Muscle layer of duodenum (tissue), 2 donors: ENCODE data around the gene RAB11FIP2.

Experiments used
- H3K27ac ChIP-seq: one replicate; pipeline ENCODE4 v1.7.0; 2013; ENCODE audit warnings: mild to moderate bottlenecking, low read length
- H3K27me3 ChIP-seq: one replicate; pipeline ENCODE4 v1.7.0; 2013; ENCODE audit warnings: low read depth, mild to moderate bottlenecking, control low read depth, low read length
- H3K36me3 ChIP-seq, 2 donors: one replicate each; pipeline ENCODE4 v1.7.0; 2013; ENCODE audit warnings: low read length in 2 of 2, control low read depth in 1 of 2, mild to moderate bottlenecking in 1 of 2; ENCODE audit not compliant: insufficient read depth in 2 of 2, control insufficient read depth in 1 of 2
- H3K4me1 ChIP-seq, 2 donors: one replicate each; pipeline ENCODE4 v1.7.0; 2013; ENCODE audit warnings: low read length in 2 of 2, mild to moderate bottlenecking in 2 of 2, control low read depth in 1 of 2, moderate library complexity in 1 of 2; ENCODE audit not compliant: insufficient read depth in 2 of 2, control insufficient read depth in 1 of 2
- H3K4me3 ChIP-seq, 2 donors: one replicate each; pipeline ENCODE4 v1.7.0; 2013; ENCODE audit warnings: low read length in 2 of 2, low read depth in 1 of 2, mild to moderate bottlenecking in 1 of 2
- H3K9me3 ChIP-seq, 2 donors: one replicate each; pipeline ENCODE4 v1.7.0; 2013; ENCODE audit warnings: low read length in 2 of 2, control low read depth in 1 of 2, mild to moderate bottlenecking in 1 of 2; ENCODE audit not compliant: control insufficient read depth in 1 of 2
- donor health status: healthy.

Gene RAB11FIP2

DNA sequence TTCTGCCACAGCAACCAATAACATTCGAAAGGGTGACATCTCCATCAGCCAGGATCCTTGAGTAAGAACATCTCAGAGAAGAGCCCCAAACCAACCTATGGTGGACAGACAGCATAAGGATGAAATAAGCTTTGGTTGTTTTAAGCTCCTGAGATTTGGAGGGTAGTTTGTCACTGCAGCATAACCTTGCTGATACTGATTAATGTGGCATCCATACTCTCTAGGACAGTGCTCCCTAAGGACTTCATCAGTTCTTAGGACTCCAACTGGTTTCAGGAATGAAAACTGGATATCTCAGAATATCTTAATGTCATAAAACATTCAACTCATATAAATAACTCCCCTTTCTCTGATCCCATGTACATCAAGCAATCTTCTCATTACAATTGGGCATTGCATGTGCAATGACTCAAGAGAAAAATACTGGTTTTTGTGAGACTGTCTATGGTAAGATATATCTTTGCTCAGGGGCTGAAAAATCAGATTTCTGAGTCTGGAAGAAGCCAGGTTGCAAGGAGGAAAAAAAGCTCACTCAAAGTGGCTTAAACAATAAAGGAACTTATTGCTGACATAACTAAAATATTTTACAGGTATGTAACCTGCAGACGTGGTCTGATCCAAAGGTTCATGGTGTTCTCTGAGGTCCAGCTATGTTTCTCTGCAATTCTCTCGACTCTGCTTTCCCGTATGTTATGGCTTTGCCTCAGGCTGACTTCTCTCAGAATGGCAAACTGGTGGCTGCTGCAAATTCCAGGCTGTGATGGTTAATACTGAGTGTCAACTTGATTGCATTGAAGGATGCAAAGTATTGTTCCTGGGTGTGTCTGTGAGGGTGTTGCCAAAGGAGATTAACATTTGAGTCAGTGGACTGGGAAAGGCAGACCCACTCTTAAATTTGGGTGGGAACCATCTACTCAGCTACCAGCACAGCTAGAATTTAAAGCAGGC is 65.7 kb downstream of the RAB11FIP2 start:
- H3K36me3 ChIP-seq: no peaks in the 10 kb centered on the region
- peaks cover 0 to 3% of the 10 kb centered on the region in 2 donors for H3K9me3 ChIP-seq
- no peaks in the 10 kb centered on the region for H3K27me3 ChIP-seq
- H3K4me3 ChIP-seq: no peak overlapping the region
- no peaks in the 10 kb centered on the region for H3K4me1 ChIP-seq
- H3K27ac ChIP-seq: no peak overlapping the region

DNA sequence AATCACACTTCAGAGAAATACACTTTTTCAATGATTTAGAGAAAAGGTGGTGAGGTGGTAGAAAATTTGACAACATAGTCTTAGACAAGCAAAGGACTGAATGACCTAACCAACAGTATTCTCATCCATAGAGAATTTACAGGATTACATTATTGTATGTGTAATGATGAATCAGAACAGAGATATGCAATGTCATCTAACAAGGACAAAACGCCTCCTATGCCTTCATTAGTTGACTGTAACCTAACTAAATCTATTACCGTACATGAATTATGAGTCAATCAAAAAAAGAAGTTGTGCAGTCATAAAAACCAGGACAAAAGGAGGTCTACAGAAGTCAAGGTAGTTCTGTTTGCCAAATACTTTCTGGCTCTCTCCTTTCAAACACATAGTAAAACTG is 66.5 kb downstream of the RAB11FIP2 start:
- Histone ChIP-seq H3K4me3 (no peak overlapping the region), H3K4me1 (no peaks in the 10 kb centered on the region), H3K9me3 (peaks cover 0 to 3% of the 10 kb centered on the region in 2 donors), H3K36me3 (no peaks in the 10 kb centered on the region), H3K27me3 (no peaks in the 10 kb centered on the region), H3K27ac (no peak overlapping the region)

GRCh38 chr10:117972168-117972837 is 74.4 kb downstream of the RAB11FIP2 start:
- Histone ChIP-seq H3K4me1 (no peaks in the 10 kb centered on the region), H3K9me3 (no peaks in the 10 kb centered on the region), H3K4me3 (no peak overlapping the region), H3K36me3 (no peaks in the 10 kb centered on the region), H3K27ac (no peak overlapping the region), H3K27me3 (no peaks in the 10 kb centered on the region)

DNA sequence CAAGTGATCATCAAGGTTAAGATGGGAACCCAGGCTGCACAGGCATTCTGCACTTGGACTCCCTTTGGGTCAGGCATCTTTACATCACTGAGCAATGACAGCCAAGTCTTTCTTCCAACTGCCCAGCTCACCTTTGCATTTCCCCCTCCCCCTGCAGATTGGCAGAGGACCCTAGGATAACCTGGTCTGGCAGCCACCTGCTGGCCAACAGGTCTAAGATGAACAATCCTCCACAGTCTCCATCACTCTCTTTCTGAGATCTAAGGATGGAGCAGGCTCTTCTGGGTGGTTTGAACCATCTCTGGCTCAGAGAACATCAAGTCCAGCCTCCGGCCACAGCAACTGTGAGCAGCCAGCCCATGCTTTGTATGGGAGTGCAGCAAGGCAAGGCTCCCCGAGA is 75.8 kb downstream of the RAB11FIP2 start:
- H3K9me3 ChIP-seq: no peaks in the 10 kb centered on the region
- H3K27ac ChIP-seq: no peak overlapping the region
- no peaks in the 10 kb centered on the region for H3K36me3 ChIP-seq
- no peak overlapping the region for H3K4me3 ChIP-seq
- H3K27me3 ChIP-seq: no peaks in the 10 kb centered on the region
- no peaks in the 10 kb centered on the region for H3K4me1 ChIP-seq

GRCh38 chr10:117969592-117969991 is 77.1 kb downstream of the RAB11FIP2 start:
- Histone ChIP-seq H3K36me3 (no peaks in the 10 kb centered on the region), H3K9me3 (no peaks in the 10 kb centered on the region), H3K4me1 (no peaks in the 10 kb centered on the region), H3K27me3 (no peaks in the 10 kb centered on the region), H3K27ac (no peak overlapping the region), H3K4me3 (no peak overlapping the region)

GRCh38 chr10:117968354-117969182 is 78.2 kb downstream of the RAB11FIP2 start:
- Histone ChIP-seq H3K36me3 (no peaks in the 10 kb centered on the region), H3K4me1 (no peaks in the 10 kb centered on the region), H3K27ac (no peak overlapping the region), H3K9me3 (no peaks in the 10 kb centered on the region), H3K27me3 (no peaks in the 10 kb centered on the region), H3K4me3 (no peak overlapping the region)

GRCh38 chr10:117967149-117967650 is 79.5 kb downstream of the RAB11FIP2 start:
- no peaks in the 10 kb centered on the region for H3K9me3 ChIP-seq
- no peaks in the 10 kb centered on the region for H3K4me1 ChIP-seq
- no peaks in the 10 kb centered on the region for H3K36me3 ChIP-seq
- H3K27me3 ChIP-seq: no peaks in the 10 kb centered on the region
- H3K4me3 ChIP-seq: no peak overlapping the region
- H3K27ac ChIP-seq: no peak overlapping the region

GRCh38 chr10:117965984-117966383 is 80.8 kb downstream of the RAB11FIP2 start:
- Histone ChIP-seq H3K27ac (no peak overlapping the region), H3K36me3 (no peaks in the 10 kb centered on the region), H3K9me3 (no peaks in the 10 kb centered on the region), H3K27me3 (no peaks in the 10 kb centered on the region), H3K4me1 (no peaks in the 10 kb centered on the region), H3K4me3 (no peak overlapping the region)

DNA sequence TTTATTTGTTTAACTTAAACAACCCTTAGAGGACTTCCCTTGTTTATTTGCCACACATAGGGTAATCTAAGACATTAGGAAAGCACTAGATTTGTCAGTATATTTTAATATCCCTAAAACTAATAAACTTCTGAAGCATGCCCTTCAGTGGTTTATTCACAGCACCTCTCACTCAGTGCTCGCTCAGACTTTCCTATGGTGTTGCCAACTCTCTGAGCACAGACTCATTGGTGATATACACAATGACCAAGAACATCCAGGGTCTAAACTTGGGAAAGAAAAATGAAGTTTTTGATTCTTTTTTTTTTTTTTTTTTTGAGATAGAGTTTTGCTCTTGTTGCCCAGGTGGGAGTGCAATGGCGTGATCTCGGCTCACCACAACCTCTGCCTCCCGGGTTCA is 82.2 kb downstream of the RAB11FIP2 start:
- H3K27ac ChIP-seq: no peak overlapping the region
- no peaks in the 10 kb centered on the region for H3K27me3 ChIP-seq
- no peak overlapping the region for H3K4me3 ChIP-seq
- no peaks in the 10 kb centered on the region for H3K4me1 ChIP-seq
- H3K9me3 ChIP-seq: no peaks in the 10 kb centered on the region
- no peaks in the 10 kb centered on the region for H3K36me3 ChIP-seq

- Histone ChIP-seq H3K9me3 (no peaks in the 10 kb centered on the region), H3K4me3 (no peak overlapping the region), H3K36me3 (no peaks in the 10 kb centered on the region), H3K27ac (no peak overlapping the region), H3K4me1 (no peaks in the 10 kb centered on the region), H3K27me3 (no peaks in the 10 kb centered on the region)
Measured at GRCh38 chr10:117960345-117960935, 86.3 kb downstream of the RAB11FIP2 start.
